Effector CD8-positive, alpha-beta T cell (primary cell): Measurements from ENCODE around the gene TEKTIP1.

ENCODE experiments used
- DNase-seq: peaks from one replicate; lab custom pipeline; 2025; lab: John Stamatoyannopoulos, UW

Gene TEKTIP1

GRCh38 chr19:3585301-3586126, 46.5 kb downstream of the TEKTIP1 start, which contains the start of gene GIPC3:
TSS of gene GIPC3 (plus strand) at chr19:3585478. CDS start at chr19:3585598, 120 bp downstream.
- DNase-seq, result no peak

GRCh38 chr19:3586127-3586626, 47.2 kb downstream of the TEKTIP1 start:
- peak; percentile 49 for DNase-seq

GRCh38 chr19:3586707-3587346, 47.9 kb downstream of the TEKTIP1 start:
- DNase-seq, result no peak

- no peak for DNase-seq
Observed at GRCh38 chr19:3589439-3589838, 50.5 kb downstream of the TEKTIP1 start.

GRCh38 chr19:3589949-3590348, 51.0 kb downstream of the TEKTIP1 start:
- no peak for DNase-seq

- DNase-seq, result no peak
Observed at GRCh38 chr19:3590991-3591659, 52.2 kb downstream of the TEKTIP1 start.

GRCh38 chr19:3591876-3592613, 53.1 kb downstream of the TEKTIP1 start:
- DNase-seq, result no peak

- DNase-seq, result no peak
Observed at GRCh38 chr19:3593156-3593555, 54.2 kb downstream of the TEKTIP1 start.
